GM19328 (cell line): ENCODE data around the gene MEMO1.
"Not testable (repeated sequence)": the region's sequence is repeated elsewhere in the genome, so short reads cannot be mapped to it uniquely, and the experiment has no call there.

ENCODE experiments used
- ATAC-seq: cut with Tn5 transposase; IDR thresholded peaks from one replicate; pipeline ENCODE4 v1.9.1; 2021; ENCODE audit warnings: mild to moderate bottlenecking, moderate library complexity; ENCODE audit not compliant: unreplicated experiment

MEMO1 gene

GRCh38 chr2:32010670-32011484 lies at the start of gene MEMO1:
Gene MEMO1 (minus strand): TSS chr2:32011008. CDS start chr2:32010247, 761 bp downstream.
- peak; percentile 51 for ATAC-seq

- no peak for ATAC-seq
Observed at GRCh38 chr2:32060266-32060665, 49.5 kb upstream of the MEMO1 start.

- ATAC-seq = no peak
Observed at GRCh38 chr2:32058130-32058529, 47.3 kb upstream of the MEMO1 start.

GRCh38 chr2:32054583-32054982 lies 43.8 kb upstream of the MEMO1 start:
- ATAC-seq = not testable (repeated sequence)

GRCh38 chr2:32051836-32052439 lies 41.1 kb upstream of the MEMO1 start:
- ATAC-seq = no peak

GRCh38 chr2:32043561-32043960 lies 32.8 kb upstream of the MEMO1 start:
- ATAC-seq = no peak

GRCh38 chr2:32039447-32040219 lies 28.8 kb upstream of the MEMO1 start, which contains the start of gene DPY30:
Gene DPY30 (minus strand): TSS chr2:32039805. CDS start chr2:32039456, 349 bp downstream.
- peak; percentile 87 for ATAC-seq

GRCh38 chr2:32034198-32034887 lies 23.5 kb upstream of the MEMO1 start:
- ATAC-seq = not testable (repeated sequence)

- ATAC-seq = not testable (repeated sequence)
Observed at GRCh38 chr2:32018789-32019482, 8.1 kb upstream of the MEMO1 start.

GRCh38 chr2:32012872-32013271 lies 2.1 kb upstream of the MEMO1 start:
- ATAC-seq = no peak

GRCh38 chr2:32011485-32011960 lies 715 bp upstream of the MEMO1 start:
- ATAC-seq = no peak

GRCh38 chr2:32010280-32010669 lies 533 bp downstream of the MEMO1 start:
- peak; percentile 59 for ATAC-seq

GRCh38 chr2:32009516-32010256 lies 1.1 kb downstream of the MEMO1 start:
- ATAC-seq = peak; percentile 24

GRCh38 chr2:32008805-32009515 lies 1.8 kb downstream of the MEMO1 start:
- ATAC-seq = no peak

- no peak for ATAC-seq
Observed at GRCh38 chr2:32007121-32007391, 3.8 kb downstream of the MEMO1 start.

- ATAC-seq = no peak
Observed at GRCh38 chr2:32005371-32005976, 5.3 kb downstream of the MEMO1 start.

- ATAC-seq = no peak
Observed at GRCh38 chr2:32003791-32004190, 7.0 kb downstream of the MEMO1 start.

GRCh38 chr2:32002406-32002805 lies 8.4 kb downstream of the MEMO1 start:
- ATAC-seq = no peak

GRCh38 chr2:31999438-31999837 lies 11.4 kb downstream of the MEMO1 start:
- no peak for ATAC-seq
